GM03348 (cell line): Measurements from ENCODE around the gene HUWE1.
A peak's percentile ranks its signal among the peaks of the same experiment; 100 is the strongest.
"Not testable (repeated sequence)": the region's sequence is repeated elsewhere in the genome, so short reads cannot be mapped to it uniquely, and the experiment has no call there.

Experiments used
- DNase-seq: peaks from one replicate; pipeline ENCODE4 v3.0.0; 2012; ENCODE audit warnings: low spot score

Gene HUWE1

GRCh38 chrX:53605004-53605403 lies 81.5 kb downstream of the HUWE1 start:
- no peak for DNase-seq

DNA sequence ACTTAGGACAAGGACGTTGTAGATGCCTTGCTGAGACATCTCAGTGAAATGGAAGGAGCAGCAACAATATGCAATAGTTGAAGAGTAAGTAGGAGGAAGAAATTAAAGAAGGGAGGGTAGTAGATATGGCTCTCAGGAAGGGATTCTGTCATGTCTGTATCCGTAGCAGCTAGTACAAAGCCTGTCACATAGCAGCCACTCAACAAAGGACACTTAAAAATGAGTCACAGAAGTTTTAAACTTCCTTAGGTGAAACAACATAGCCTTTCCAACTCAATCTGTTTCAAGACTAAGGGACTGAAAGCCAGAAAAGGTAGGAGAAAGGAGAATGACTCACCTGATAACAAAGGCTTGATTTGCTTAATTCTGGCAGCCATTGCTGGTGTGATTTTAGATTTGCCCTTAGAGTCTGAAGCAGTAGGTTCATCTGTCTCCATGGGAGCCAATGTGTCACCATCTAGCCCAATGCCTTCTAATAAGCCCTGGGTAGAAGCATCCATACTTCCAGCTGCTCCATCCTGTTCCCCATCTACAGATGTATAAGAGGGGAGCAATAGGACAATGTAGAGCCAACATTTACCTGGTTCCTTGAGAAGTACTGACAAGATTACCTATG lies 86.6 kb downstream of the HUWE1 start:
- DNase-seq: no peak

- no peak for DNase-seq
Observed at GRCh38 chrX:53598169-53598568, 88.3 kb downstream of the HUWE1 start.

- no peak for DNase-seq
Observed at GRCh38 chrX:53595266-53595810, 91.2 kb downstream of the HUWE1 start.

DNA sequence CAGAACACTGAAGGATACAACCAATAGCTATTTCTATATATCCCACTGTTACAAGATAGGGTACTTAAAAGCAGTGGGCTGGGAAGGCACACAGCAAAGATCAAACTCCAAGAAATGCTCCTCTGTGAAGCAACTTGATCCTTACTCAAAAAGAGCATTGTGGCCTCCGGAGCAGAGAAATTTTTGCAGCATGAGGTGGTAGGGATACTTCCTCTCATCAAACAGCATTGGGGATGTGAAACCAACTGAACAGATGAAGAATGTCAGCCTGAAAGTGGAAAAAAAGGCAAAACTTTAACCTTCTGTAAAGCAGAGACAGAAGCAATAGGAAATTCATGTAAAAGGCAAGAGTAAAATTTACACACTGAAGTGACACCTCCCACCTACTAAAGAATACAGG lies 92.2 kb downstream of the HUWE1 start:
- peak; percentile 21 for DNase-seq

DNA sequence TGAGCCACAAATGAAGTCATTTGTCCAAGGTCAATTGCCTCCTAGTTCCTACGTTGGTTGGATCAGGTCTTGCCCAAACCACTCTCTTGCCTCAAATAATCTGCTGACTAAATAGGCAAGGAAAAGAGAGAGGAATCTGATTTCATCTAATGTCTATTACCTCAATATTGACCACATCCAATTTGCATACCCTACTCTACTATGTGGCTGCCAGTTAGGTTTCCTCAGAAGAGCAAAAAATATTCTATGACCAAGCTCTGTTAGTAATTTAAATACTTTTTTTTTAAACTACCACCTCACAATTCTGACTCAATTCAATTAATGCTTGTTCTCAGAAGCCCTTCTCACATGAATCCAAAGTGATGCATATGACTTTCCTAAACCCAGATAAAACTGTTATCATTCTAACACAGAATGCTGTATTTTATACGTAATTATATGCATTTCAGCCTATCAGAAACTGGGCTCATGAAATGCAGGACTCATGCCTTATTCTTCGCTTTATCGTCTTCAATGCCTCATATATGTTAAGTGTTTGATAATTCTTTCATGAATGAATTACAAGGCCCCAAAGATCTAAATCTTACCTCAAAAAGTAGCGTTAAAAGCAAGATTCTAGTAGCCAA lies 98.6 kb downstream of the HUWE1 start:
- no peak for DNase-seq

DNA sequence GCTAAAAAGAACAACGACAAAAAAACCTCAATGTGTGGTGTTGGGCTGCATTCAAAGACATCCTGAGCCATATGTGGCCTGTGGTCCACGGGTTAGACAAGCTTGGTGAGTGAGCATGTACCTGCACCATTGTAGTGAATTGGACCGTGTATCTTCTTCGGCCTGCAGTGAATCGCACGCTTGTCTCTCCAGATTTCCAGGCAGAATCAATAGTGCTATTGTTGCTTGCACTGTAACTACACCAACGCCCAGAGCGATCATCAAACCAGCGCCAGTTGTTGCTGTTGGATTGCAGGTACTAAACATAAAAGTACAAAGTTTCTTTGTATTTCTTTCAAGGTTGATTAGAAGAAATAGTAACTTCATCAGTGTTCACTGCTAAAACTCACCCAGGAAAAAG lies 101.6 kb downstream of the HUWE1 start:
- no peak for DNase-seq

- DNase-seq: no peak
Observed at GRCh38 chrX:53583571-53583970, 102.9 kb downstream of the HUWE1 start.

DNA sequence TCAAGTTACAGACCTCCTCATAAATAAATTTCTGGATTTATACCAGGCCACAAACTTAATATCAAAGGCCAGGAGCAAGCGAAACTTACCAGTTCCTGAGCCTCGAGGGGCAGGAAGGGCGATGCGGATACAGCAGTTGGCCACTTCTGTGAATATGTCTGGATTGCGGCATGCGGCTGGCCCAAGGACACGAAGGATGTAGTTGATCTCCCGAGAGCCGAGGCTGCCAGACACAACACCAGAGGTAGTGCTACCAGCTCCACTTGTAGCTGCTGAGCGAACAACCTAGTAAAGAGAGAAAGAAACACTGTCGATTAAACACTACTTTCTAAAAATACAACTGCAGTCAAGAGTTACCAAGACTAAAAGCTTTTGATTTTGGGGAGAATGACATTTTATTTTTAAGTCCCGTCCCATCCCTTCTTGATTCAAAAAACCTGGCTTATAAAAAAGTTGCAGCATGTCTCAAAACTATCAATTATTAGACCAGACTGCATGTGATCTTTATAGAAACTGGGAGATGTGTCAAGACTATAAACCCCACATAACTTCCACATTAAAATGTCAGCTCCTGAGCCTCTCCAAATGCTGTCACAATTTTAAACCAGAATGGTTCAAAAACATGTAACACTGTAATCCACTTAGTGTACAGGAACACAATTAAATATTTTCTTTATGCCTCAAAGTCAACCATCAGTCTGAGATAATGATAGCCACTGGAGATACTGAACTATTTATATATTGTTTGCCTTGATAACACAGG lies 105.6 kb downstream of the HUWE1 start:
- DNase-seq: no peak

GRCh38 chrX:53571494-53571893 lies 115.0 kb downstream of the HUWE1 start:
- DNase-seq: no peak

GRCh38 chrX:53563324-53563723 lies 123.2 kb downstream of the HUWE1 start:
- no peak for DNase-seq

GRCh38 chrX:53561912-53562311 lies 124.6 kb downstream of the HUWE1 start:
- no peak for DNase-seq

GRCh38 chrX:53558646-53559045 lies 127.9 kb downstream of the HUWE1 start:
- no peak for DNase-seq

GRCh38 chrX:53556868-53557267 lies 129.7 kb downstream of the HUWE1 start:
- no peak for DNase-seq

DNA sequence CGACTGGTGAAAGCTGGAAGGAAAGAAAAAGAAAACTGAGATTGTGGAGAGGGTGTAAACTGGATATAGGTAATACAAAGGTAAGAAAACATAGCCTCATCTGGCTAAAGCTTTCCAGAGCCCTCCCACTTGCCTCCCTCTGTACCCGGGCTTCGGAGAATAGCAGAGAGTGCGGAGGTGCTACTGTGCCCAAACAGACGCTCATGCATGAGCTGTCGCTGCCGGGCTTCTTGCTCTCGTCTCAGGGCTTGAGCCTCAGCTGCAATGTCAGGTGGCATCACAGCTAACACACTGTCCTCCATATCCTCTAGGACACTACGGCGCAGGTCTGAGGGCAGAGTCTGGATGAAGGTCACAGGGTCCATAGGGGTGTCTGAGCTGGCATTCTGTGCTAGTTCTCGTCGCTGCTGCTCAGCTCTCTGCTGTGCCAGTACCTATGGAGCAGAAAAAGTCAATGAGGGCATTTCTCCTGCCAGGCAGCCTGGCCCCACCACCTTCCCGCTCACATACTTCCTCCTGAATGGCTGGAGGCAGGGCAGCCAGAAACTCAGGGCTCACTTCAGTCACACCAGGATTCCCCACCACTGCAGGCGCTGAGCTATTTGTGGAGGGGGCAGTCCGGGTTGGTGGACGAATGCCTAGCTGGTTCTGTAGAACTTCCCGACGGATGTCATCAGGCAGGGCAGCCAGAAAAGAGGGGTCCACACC lies 135.6 kb downstream of the HUWE1 start:
- DNase-seq: no peak

GRCh38 chrX:53547668-53548067 lies 138.9 kb downstream of the HUWE1 start:
- DNase-seq: no peak

DNA sequence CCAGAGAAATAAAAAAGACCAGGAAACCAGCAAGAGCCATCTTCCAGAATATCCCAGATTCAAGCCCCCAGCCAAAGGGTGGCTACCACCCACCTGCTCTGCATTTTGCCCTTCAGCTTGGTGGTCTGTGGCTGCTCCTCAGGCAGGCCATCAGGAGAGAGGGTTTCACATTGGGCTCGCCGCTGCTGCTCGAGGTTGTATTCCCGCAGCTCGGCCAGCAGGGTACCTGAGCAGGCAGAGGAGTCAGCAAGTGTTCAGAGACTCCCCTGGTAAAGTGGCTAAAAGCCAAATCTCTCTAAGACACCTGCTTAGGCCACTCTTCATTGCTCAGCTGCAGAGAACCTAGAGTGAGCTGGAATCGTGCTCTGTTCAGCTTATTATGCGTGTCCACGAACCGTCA lies 141.6 kb downstream of the HUWE1 start:
- DNase-seq: no peak

- no peak for DNase-seq
Observed at GRCh38 chrX:53538781-53539180, 147.7 kb downstream of the HUWE1 start.

GRCh38 chrX:53531255-53531966 lies 155.1 kb downstream of the HUWE1 start:
- not testable (repeated sequence) for DNase-seq

DNA sequence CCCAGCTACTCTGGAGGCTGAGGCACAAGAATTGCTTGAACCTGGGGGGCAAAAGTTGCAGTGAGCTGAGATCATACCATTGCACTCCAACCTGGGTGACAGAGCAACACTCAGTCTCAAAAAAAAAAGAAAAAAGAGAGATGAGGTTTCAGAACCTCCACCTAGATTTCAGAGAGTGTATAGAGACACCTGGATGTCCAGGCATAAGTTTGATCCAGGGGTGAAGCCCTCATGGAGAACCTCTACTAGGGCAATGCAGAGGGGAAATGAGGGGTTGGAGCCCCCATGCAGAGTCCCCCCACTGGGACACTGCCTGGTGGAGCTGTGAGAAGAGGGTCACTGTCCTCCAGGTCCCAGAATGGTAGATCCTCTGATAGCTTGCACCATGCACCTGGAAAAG lies 159.5 kb downstream of the HUWE1 start:
- no peak for DNase-seq

- DNase-seq: no peak
Observed at GRCh38 chrX:53511322-53511721, 175.2 kb downstream of the HUWE1 start.

DNA sequence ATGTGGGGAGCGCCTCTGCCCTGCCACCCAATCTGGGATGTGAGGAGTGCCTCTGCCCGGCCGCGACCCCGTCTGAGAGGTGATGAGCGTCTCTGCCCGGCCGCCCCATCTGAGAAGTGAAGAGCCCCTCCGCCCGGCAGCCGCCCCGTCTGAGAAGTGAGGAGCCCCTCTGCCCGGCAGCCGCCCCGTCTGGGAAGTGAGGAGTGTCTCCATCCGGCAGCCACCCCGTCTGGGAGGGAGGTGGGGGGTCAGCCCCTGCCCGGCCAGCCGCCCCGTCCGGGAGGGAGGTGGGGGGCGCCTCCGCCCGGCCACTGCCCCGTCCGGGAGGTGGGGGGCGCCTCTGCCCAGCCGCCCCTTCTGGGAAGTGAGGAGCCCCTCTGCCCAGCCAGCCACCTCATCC lies 182.5 kb downstream of the HUWE1 start:
- DNase-seq: not testable (repeated sequence)
